AG04449 (cell line): ENCODE results near the gene PPP1R26.
"Not testable (repeated sequence)": the region's sequence is repeated elsewhere in the genome, so short reads cannot be mapped to it uniquely, and the experiment has no call there.

ENCODE experiments used
- CTCF ChIA-PET: fragments of 350-600 bp; formaldehyde crosslinking; extraction: SDS; loops from one replicate; lab custom pipeline; 2021; ENCODE audit warnings: antibody characterized with exemption; lab: Yijun Ruan, JAX
- POLR2A ChIA-PET: fragments of 400-600, 350-600 bp; formaldehyde crosslinking; extraction: SDS; loops from one replicate; lab custom pipeline; 2020; ENCODE audit warnings: antibody characterized with exemption, inconsistent platforms; lab: Yijun Ruan, JAX
- DNase-seq: peaks from one replicate; pipeline ENCODE4 v3.0.0-alpha.2; 2010; ENCODE audit warnings: low read depth, low spot score
- H3K4me3 ChIP-seq: 2 replicates; pipeline ENCODE4 v1.5.1; 2011; ENCODE audit warnings: low read depth, mild to moderate bottlenecking, control low read depth, low read length
- TF ChIP-seq, protein P1 (sequence below): IDR thresholded peaks from one replicate; pipeline ENCODE4 v1.5.1; 2011; ENCODE audit warnings: mild to moderate bottlenecking, moderate library complexity, low read length, control low read depth, inconsistent platforms; ENCODE audit not compliant: insufficient read depth; ENCODE audit errors: missing control alignments

PPP1R26 gene

DNA sequence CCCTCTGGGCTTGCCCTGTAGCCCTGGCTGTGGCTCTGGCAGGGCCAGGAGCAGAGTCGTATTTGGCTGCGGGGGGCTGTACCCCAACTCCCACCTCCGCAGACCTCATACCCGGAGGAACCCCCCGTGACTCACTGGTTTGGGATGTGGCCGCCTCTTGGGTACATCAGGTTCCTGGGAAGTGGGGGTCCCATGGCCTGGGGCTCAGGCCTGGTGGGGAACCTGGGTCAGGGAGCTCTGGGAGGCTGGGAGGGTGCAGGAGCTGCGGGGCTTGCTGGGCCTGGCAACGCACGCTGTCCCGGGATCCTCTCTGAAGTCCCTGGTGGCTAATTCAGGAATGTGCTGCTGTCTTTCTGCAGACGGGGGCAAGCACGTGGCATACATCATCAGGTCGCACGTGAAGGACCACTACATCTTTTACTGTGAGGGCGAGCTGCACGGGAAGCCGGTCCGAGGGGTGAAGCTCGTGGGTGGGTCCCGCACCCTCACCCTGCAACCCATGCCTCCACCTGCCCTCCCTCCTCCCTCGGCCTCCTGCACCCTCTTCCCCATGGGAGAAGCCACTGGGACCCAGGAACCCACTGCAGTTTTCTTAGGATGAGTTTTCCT lies 44.0 kb downstream of the PPP1R26 start:
- CTCF ChIA-PET: interaction anchor here (2.5 kb wide), 1 partner anchor 18 kb away, joined by 17 read pairs; no protein-coding TSS in a partner anchor
- TF ChIP-seq, protein P1, sequence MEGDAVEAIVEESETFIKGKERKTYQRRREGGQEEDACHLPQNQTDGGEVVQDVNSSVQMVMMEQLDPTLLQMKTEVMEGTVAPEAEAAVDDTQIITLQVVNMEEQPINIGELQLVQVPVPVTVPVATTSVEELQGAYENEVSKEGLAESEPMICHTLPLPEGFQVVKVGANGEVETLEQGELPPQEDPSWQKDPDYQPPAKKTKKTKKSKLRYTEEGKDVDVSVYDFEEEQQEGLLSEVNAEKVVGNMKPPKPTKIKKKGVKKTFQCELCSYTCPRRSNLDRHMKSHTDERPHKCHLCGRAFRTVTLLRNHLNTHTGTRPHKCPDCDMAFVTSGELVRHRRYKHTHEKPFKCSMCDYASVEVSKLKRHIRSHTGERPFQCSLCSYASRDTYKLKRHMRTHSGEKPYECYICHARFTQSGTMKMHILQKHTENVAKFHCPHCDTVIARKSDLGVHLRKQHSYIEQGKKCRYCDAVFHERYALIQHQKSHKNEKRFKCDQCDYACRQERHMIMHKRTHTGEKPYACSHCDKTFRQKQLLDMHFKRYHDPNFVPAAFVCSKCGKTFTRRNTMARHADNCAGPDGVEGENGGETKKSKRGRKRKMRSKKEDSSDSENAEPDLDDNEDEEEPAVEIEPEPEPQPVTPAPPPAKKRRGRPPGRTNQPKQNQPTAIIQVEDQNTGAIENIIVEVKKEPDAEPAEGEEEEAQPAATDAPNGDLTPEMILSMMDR: no peak
- no peak for DNase-seq
- POLR2A ChIA-PET: no interaction called here
- no peak overlapping the region for H3K4me3 ChIP-seq

DNA sequence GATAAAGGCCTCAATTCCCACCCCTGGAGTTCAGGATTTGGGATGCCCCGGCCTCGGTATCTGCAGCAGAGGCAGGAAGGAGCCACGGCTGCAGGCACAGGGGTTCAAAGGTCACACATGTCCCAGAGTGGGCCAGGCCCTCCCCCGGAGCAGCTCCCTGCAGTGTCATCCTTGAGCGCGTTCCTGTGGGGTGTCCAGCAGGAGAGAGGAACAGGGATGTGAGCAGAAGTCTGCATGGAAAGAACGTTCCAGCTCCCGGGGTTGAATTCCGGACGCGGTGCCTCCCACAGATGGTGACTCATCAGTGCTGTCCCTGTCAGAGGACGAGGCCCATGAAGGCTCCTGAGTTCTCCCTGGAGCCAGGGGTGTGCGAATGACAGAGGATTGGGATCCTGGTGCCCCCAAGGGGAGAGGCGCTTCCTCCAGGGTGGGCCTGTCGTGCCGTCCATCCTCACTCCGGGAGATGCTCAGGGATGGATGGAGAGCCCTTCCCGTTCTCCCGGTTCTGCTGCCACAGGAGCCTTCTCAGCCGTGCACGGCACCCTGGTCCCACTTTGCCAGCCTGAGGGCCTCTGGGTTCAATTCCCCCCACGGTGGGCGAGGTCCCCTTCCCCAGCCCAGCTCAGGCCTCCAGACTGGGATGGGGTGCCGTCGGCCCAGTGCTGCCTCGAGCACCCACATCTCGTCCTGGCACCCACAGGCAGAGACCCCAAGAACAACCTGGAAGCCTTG lies 44.7 kb downstream of the PPP1R26 start:
- ChIA-PET CTCF (interaction anchor here (2.5 kb wide), 1 partner anchor 19 kb away, joined by 17 read pairs; no protein-coding TSS in a partner anchor), POLR2A (no interaction called here)
- TF ChIP-seq, protein P1: no peak
- no peak for DNase-seq
- H3K4me3 ChIP-seq: no peak overlapping the region

DNA sequence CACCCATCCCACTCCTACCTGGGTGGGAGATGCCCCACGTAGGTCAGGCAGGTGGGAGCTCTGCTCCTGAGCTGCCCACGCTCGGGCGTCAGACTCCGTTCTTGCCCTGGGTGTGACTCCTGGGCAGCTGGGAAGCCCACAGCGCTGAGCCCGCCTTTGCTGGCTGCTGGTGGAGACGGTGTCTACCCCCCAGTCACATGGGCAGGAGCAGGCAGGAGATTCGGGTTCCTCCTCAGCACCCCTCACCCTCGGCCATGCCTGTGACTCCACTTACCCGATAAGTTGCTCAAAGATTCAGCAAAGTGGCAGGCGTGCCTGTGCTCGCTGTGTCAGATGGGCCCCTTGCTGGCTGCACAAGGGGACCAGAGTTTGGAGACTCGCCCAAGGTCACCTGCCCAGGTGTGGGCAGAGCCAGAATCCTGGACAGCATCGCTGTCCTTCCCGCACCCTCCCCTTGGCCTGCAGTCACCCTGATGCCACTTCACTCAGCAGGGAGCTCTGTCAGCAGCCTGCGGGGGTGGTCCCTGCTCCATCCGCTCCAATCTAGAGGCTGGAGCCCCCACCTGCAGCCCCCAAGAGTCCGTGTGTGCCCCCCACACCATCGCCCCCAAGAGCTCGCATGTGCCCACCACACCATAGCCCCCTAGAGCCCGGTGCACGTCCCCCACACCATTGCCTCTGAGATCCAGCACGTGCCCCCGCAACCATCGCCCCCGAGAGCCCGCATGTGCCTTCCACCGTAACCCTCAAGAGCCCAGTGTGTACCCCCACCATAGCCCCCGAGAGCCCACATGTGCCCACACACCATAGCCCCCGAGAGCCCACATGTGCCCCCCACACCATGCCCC lies 45.9 kb downstream of the PPP1R26 start:
- no peak for DNase-seq
- ChIA-PET POLR2A (no interaction called here), CTCF (interaction anchor here (2.5 kb wide), 1 partner anchor 20 kb away, joined by 17 read pairs; no protein-coding TSS in a partner anchor)
- TF ChIP-seq, protein P1: no peak
- H3K4me3 ChIP-seq: no peak overlapping the region

DNA sequence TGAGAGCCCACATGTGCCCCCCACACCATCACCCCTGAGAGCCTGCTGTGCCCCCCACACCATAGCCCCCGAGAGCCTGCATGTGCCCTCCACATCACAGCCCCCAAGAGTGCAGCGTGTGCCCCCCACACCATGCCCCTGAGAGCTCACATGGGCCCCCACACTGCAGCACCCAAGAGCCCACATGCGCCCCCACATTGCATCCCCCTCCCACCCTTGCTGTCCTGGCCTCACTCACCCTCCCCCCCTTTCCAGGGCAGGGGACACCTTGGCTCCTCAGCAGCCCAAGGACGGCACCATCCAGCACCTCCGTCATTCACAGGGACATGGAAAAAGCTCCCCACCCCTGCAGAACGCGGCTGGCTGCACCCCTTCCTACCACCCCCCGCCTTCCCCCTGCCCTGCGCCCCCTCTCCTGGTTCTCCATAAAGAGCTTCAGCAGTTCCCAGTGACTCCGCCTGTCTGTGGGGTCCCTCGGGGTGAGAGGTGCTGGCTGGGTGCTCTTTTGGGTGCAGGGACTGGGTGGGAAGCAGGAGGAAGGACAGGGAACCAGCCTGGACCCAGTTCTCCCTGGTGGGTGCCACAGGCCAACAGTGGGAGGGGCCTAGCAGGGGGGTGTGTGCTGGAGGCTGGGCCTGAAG lies 46.6 kb downstream of the PPP1R26 start:
- TF ChIP-seq, protein P1: no peak
- CTCF ChIA-PET: interaction anchor here (2.5 kb wide), 1 partner anchor 21 kb away, joined by 17 read pairs; no protein-coding TSS in a partner anchor
- no peak overlapping the region for H3K4me3 ChIP-seq
- POLR2A ChIA-PET: no interaction called here
- no peak for DNase-seq

DNA sequence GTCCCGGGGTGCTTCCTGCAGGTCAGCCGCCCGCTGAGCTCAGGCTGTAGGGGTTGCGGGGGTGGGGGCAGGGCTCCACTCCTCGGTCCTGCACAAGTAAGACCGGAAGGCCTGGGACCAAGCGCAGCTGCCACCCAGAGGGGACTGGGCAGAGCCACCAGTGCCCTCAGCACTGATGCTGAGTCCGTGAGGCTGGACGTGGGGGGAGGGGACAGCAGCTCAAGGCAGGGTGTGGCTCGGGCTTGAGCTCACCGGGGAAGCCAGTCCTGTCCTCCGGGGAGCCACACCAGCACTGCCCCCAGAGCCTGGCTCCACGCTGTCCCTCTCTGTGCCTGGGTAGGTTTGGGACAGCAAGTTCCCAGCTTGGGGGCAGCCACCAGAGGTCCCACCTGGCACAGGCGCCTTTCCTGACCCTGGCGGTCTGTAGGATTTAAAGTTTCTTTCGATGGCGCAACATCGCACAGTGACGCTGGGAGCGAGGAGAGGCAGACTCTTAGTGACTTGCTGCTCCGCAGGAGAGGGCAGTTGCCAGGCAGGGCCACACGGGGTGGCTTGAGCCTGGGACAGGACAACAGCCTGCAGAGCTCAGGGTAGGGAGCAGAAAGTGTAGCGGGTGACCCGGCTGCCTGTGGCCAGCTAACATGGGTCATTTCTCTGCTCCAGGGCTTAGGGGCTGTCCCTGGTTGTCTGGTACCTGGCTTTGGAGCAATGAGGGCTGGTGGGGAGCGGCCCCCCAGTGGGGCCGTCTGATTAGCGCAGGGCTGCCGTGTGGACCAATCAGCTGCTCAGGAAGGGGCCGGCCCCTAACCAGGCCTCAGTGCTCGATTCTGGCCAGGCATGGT lies 47.4 kb downstream of the PPP1R26 start:
- ChIA-PET CTCF (no interaction called here), POLR2A (no interaction called here)
- no peak overlapping the region for H3K4me3 ChIP-seq
- no peak for DNase-seq
- TF ChIP-seq, protein P1: no peak

DNA sequence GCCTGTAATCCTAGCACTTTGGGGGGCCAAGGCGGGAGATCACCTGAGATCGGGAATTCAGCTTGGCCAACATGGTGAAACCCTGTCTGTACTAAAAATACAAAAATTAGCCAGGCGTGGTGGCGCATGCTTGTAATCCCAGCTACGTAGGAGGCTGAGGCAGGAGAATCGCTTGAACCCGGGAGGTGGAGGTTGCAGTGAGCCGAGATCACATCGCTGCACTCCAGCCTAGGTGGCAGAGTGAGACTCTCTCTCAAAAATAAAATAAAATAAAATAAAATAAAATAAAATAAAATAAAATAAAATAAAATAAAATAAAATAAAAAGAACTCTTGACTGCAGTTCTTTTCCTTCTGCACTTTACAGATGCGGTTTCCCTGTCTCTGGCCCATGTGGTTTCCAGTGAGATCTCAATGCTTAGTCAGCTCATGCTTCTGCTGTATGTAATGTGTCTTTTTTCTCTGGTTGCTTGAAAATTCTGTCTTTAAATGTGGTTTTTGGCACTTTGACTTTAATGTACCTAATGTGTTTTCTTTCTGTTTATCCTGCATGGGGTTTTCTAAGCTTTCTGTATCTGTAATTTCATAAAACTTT lies 49.4 kb downstream of the PPP1R26 start:
- H3K4me3 ChIP-seq, DNase-seq, CTCF ChIA-PET: not testable (repeated sequence)
- POLR2A ChIA-PET: interaction anchor here (0.7 kb wide), 1 partner anchor 546 kb away, joined by 4 read pairs; no protein-coding TSS in a partner anchor
